ENCODE results near the gene PLEKHM3. TPM values are rescaled to one million over a fixed set of nuclear protein-coding genes. Genes with fewer than 3 reads are reported as not detected.

Gene PLEKHM3
- total and polyA plus RNA-seq, 12 donors, result 9.5 to 39.6 (median 21.7) TPM

DNA sequence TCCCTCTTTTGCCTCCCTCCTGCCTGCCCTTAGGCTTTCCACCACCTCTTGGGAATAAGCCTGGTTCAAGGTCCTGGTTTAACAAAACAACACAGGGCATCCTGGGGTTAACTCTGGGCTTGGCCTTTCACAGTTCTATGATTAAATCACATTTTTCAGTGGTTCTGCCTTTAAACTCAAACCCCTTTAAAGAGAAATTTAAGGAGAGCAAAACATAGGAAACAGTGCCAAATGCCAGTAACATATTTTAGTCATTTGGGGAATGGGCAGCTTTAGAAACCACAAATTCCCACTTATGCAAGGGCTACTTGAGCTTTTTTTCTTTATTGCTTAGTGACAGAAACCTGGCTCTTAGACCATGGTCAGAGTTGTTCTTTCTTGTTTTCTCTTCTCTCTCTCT is 143.4 kb downstream of the PLEKHM3 start:
- no peaks in the 10 kb centered on the region for H3K27me3 ChIP-seq
- H3K4me3 ChIP-seq, result no peak overlapping the region
- no peak for DNase-seq
- H3K9me3 ChIP-seq (replicated peaks in 1 of 3), result no peaks in the 10 kb centered on the region
- TF ChIP-seq, protein P1, sequence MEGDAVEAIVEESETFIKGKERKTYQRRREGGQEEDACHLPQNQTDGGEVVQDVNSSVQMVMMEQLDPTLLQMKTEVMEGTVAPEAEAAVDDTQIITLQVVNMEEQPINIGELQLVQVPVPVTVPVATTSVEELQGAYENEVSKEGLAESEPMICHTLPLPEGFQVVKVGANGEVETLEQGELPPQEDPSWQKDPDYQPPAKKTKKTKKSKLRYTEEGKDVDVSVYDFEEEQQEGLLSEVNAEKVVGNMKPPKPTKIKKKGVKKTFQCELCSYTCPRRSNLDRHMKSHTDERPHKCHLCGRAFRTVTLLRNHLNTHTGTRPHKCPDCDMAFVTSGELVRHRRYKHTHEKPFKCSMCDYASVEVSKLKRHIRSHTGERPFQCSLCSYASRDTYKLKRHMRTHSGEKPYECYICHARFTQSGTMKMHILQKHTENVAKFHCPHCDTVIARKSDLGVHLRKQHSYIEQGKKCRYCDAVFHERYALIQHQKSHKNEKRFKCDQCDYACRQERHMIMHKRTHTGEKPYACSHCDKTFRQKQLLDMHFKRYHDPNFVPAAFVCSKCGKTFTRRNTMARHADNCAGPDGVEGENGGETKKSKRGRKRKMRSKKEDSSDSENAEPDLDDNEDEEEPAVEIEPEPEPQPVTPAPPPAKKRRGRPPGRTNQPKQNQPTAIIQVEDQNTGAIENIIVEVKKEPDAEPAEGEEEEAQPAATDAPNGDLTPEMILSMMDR (IDR thresholded peaks at IDR 0.05), result no peak
- no peak for TF ChIP-seq POLR2A (IDR thresholded peaks at IDR 0.05)
- intact Hi-C loops (cut with DNase I), result no loop called here
- H3K36me3 ChIP-seq (replicated peaks in 1 of 2), result no peaks in the 10 kb centered on the region
- H3K27ac ChIP-seq, result peak overlapping the region in 1 of 5 donors; percentile 25
- peaks cover 22 to 28% of the 10 kb centered on the region in 2 donors for H3K4me1 ChIP-seq (replicated peaks in 1 of 2)

DNA sequence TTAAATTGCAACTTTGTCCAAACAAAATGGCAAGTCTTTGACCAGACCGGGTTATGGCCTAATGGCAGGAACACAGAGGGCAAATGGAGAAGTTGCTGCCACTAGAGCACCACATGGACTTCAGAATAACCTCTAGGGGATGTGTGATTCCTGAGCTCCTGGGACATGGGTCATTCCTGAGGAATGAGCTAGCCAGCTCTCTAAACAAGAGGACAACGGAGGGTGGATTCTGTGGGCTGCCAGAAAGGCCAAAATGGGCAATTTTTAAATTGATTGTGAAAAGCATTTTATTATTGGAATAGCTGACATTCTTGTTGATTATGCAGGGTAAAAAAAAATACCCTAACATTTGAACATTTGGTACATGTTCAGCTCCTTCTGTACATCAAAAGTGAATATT is 145.8 kb downstream of the PLEKHM3 start:
- intact Hi-C loops (cut with DNase I), result loop anchor here in 1 of 2 donors (5.0 kb wide), 1 partner anchor 47 kb away; no protein-coding TSS in a partner anchor
- peak overlapping the region in 1 of 5 donors; percentile 6 for H3K27ac ChIP-seq
- no peaks in the 10 kb centered on the region for H3K27me3 ChIP-seq
- no peaks in the 10 kb centered on the region for H3K9me3 ChIP-seq (replicated peaks in 1 of 3)
- TF ChIP-seq, protein P1 (IDR thresholded peaks at IDR 0.05), result no peak
- TF ChIP-seq POLR2A (IDR thresholded peaks at IDR 0.05), result no peak
- H3K4me1 ChIP-seq (replicated peaks in 1 of 2), result peaks cover 8 to 18% of the 10 kb centered on the region in 2 donors
- WGBS, 4 donors, result 75 to 87% (median 84%) methylated on average over 2 of the region's 2 CpGs
- DNase-seq, result no peak
- H3K36me3 ChIP-seq (replicated peaks in 1 of 2), result no peaks in the 10 kb centered on the region
- H3K4me3 ChIP-seq, result no peak overlapping the region

DNA sequence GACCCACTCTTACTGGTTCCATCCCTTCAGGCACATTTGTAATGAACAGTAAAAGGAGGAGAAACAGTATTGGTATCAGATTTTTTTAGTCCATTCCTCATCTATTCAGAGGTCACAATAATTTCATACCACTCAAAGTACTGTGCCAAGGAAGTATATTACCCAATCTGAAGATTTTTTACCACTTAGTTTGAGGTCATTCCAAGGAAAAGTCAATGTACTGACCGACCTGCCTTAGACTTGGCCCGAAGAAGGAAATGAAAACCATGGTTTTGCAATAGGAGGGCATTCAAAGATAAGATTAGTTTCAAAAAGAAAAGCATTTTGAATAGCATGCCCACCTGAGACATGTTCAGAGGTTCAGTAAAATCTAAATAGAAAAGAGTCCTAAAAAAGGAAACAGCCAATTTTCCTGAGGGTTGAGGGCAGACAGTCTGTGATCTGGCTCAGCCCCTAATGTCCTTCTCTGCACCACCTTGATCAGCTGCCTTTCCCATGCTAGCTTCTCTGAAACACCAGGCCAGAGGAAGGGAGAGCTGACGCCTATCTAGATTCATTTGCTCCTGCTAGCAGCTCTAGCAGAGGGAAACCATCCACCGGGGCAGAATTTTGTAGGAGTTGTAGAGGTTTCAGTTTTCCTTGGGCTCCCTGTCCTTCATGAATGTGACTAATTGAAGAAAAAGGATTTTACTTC is 148.3 kb downstream of the PLEKHM3 start:
- Histone ChIP-seq H3K4me1 (replicated peaks in 1 of 2) (peaks cover 8 to 16% of the 10 kb centered on the region in 2 donors), H3K27me3 (no peaks in the 10 kb centered on the region), H3K36me3 (replicated peaks in 1 of 2) (no peaks in the 10 kb centered on the region), H3K4me3 (no peak overlapping the region), H3K27ac (peak overlapping the region; percentile 59 to 81 (median 69)), H3K9me3 (replicated peaks in 1 of 3) (no peaks in the 10 kb centered on the region)
- TF ChIP-seq POLR2A (IDR thresholded peaks at IDR 0.05), result peak in 1 of 2 donors; percentile 14
- TF ChIP-seq, protein P1 (IDR thresholded peaks at IDR 0.05), result no peak
- peak in 4 of 7 donors; percentile 27 to 36 (median 28) for DNase-seq
- intact Hi-C loops (cut with DNase I), result loop anchor here in 1 of 2 donors (5.0 kb wide), 1 partner anchor 45 kb away; no protein-coding TSS in a partner anchor
- 35 to 51% (median 43%) methylated on average over 4 of the region's 4 CpGs for WGBS, 4 donors

DNA sequence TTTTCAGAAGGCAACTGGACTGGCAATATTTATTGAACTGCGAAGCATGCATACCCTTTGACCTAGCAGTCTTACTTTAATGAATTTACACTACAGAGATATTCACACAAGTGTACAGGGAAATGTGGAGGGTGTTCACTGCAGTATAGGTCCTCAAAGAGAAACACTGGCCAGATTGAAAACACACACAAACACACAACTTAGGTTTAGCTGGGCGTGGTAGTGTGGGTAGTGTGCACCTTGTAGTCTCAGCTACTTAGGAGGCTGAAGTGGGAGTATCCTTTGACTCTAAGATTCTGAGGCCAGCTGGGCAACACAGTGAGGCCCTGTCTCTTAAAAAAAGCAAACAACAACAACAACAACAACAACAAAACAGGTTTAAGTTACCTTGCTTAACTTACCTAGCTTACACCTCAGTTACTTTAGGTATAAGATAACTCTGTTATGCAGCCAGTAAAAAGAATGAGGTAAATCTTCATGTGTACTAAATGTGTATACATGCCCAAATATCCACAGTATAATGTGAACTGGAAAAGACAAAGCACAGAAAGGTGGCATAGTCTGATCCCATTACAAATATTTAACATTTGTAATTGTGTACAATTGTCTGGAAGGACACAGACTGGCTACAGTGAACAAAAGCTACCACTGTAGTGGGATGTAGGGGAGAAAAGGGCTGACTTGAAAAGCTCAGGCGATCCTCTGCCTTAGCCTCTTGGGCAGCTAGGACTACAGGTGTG is 149.7 kb downstream of the PLEKHM3 start:
- H3K4me1 ChIP-seq (replicated peaks in 1 of 2), result peaks cover 9 to 16% of the 10 kb centered on the region in 2 donors
- no peaks in the 10 kb centered on the region for H3K36me3 ChIP-seq (replicated peaks in 1 of 2)
- peak overlapping the region in 1 of 5 donors; percentile 21 for H3K27ac ChIP-seq
- H3K9me3 ChIP-seq (replicated peaks in 1 of 3), result no peaks in the 10 kb centered on the region
- TF ChIP-seq POLR2A (IDR thresholded peaks at IDR 0.05), result no peak
- TF ChIP-seq, protein P1 (IDR thresholded peaks at IDR 0.05), result no peak
- WGBS, 4 donors, result 94 to 100% (median 98%) methylated on average over 3 of the region's 3 CpGs
- intact Hi-C loops (cut with DNase I), result loop anchor here in 1 of 2 donors (5.0 kb wide), 1 partner anchor 43 kb away; no protein-coding TSS in a partner anchor
- DNase-seq, result no peak
- H3K4me3 ChIP-seq, result no peak overlapping the region
- H3K27me3 ChIP-seq, result no peaks in the 10 kb centered on the region

Measured in adrenal gland (tissue), 12 donors.